Nephron (organoid): ENCODE results near the gene C6orf163.

Source experiments
- H3K27ac Mint-ChIP-seq, 3 experiments: 2 replicates each; pipeline ENCODE4 v1.8.0; 2020; ENCODE audit warnings: mixed read lengths in 3 of 3, mild to moderate bottlenecking in 2 of 3, moderate library complexity in 1 of 3
- H3K27me3 Mint-ChIP-seq: 2 replicates; pipeline ENCODE4 v1.8.0; 2021; ENCODE audit warnings: low read depth, mild to moderate bottlenecking, moderate library complexity, mixed read lengths
- H3K36me3 Mint-ChIP-seq: 2 replicates; pipeline ENCODE4 v1.8.0; 2020; ENCODE audit warnings: low read depth, mixed read lengths
- H3K4me1 Mint-ChIP-seq: 2 replicates; pipeline ENCODE4 v1.8.0; 2020; ENCODE audit warnings: mixed read lengths
- H3K4me3 Mint-ChIP-seq, 3 experiments: 2 replicates each; pipeline ENCODE4 v1.8.0; 2020; ENCODE audit warnings: mild to moderate bottlenecking in 3 of 3, mixed read lengths in 3 of 3, moderate library complexity in 2 of 3
- H3K9me3 Mint-ChIP-seq: 2 replicates; pipeline ENCODE4 v1.8.0; 2020; ENCODE audit warnings: mixed read lengths
- CTCF ChIP-seq, 3 experiments: fragments of 200-600 bp; sonication (generic); IDR thresholded peaks; one replicate each; pipeline ENCODE4 v1.5.0; 2021; ENCODE audit warnings: antibody characterized with exemption in 3 of 3; ENCODE audit not compliant: unreplicated experiment in 3 of 3

C6orf163 gene

GRCh38 chr6:87393026-87393622, 48.5 kb downstream of the C6orf163 start:
- Mint-ChIP-seq H3K4me3 (no peak overlapping the region), H3K27ac (no peak overlapping the region), H3K27me3 (no peaks in the 10 kb centered on the region), H3K36me3 (no peaks in the 10 kb centered on the region), H3K4me1 (no peaks in the 10 kb centered on the region), H3K9me3 (no peaks in the 10 kb centered on the region)
- TF ChIP-seq CTCF (IDR thresholded peaks at IDR 0.05; ENCODE audit: unreplicated experiment in 3 of 3): peak; percentile 72 to 83 (median 79)

GRCh38 chr6:87395431-87395830, 50.8 kb downstream of the C6orf163 start:
- Mint-ChIP-seq H3K27me3 (no peaks in the 10 kb centered on the region), H3K4me1 (no peaks in the 10 kb centered on the region), H3K4me3 (no peak overlapping the region), H3K36me3 (no peaks in the 10 kb centered on the region), H3K9me3 (no peaks in the 10 kb centered on the region), H3K27ac (no peak overlapping the region)
- TF ChIP-seq CTCF (IDR thresholded peaks at IDR 0.05; ENCODE audit: unreplicated experiment in 3 of 3): no peak

GRCh38 chr6:87396595-87397392, 52.2 kb downstream of the C6orf163 start:
- H3K27ac Mint-ChIP-seq: no peak overlapping the region
- H3K36me3 Mint-ChIP-seq: no peaks in the 10 kb centered on the region
- peaks cover 3% of the 10 kb centered on the region for H3K27me3 Mint-ChIP-seq
- no peaks in the 10 kb centered on the region for H3K9me3 Mint-ChIP-seq
- H3K4me3 Mint-ChIP-seq: no peak overlapping the region
- no peaks in the 10 kb centered on the region for H3K4me1 Mint-ChIP-seq
- TF ChIP-seq CTCF (IDR thresholded peaks at IDR 0.05; ENCODE audit: unreplicated experiment in 3 of 3): no peak

GRCh38 chr6:87397656-87398055, 53.0 kb downstream of the C6orf163 start:
- Mint-ChIP-seq H3K9me3 (no peaks in the 10 kb centered on the region), H3K27me3 (peaks cover 3% of the 10 kb centered on the region), H3K4me3 (no peak overlapping the region), H3K36me3 (no peaks in the 10 kb centered on the region), H3K27ac (no peak overlapping the region), H3K4me1 (no peaks in the 10 kb centered on the region)
- no peak for TF ChIP-seq CTCF (IDR thresholded peaks at IDR 0.05; ENCODE audit: unreplicated experiment in 3 of 3)

- no peak for TF ChIP-seq CTCF (IDR thresholded peaks at IDR 0.05; ENCODE audit: unreplicated experiment in 3 of 3)
- Mint-ChIP-seq H3K4me1 (no peaks in the 10 kb centered on the region), H3K9me3 (no peaks in the 10 kb centered on the region), H3K27ac (no peak overlapping the region), H3K4me3 (no peak overlapping the region), H3K36me3 (no peaks in the 10 kb centered on the region), H3K27me3 (peaks cover 3% of the 10 kb centered on the region)
These were observed 57.2 kb downstream of the C6orf163 start for GRCh38 chr6:87401832-87402231.

GRCh38 chr6:87407561-87407900, 62.9 kb downstream of the C6orf163 start:
- no peak for TF ChIP-seq CTCF (IDR thresholded peaks at IDR 0.05; ENCODE audit: unreplicated experiment in 3 of 3)
- no peaks in the 10 kb centered on the region for H3K27me3 Mint-ChIP-seq
- H3K36me3 Mint-ChIP-seq: no peaks in the 10 kb centered on the region
- H3K9me3 Mint-ChIP-seq: no peaks in the 10 kb centered on the region
- peak overlapping the region; percentile 25 to 94 (median 77) for H3K27ac Mint-ChIP-seq
- H3K4me1 Mint-ChIP-seq: no peaks in the 10 kb centered on the region
- peak overlapping the region; percentile 87 to 88 (median 87) for H3K4me3 Mint-ChIP-seq
